Naive thymus-derived CD8-positive, alpha-beta T cell (primary cell): ENCODE results near the gene RELN. TPM values are rescaled to one million over a fixed set of nuclear protein-coding genes. Genes with fewer than 3 reads are reported as not detected.

Source experiments
- ATAC-seq, 2 donors: fragments of 150-1000 bp; cut with Tn5 transposase in 1 of 2; sonication (Bioruptor Pico), chemical (Tn5 transposase) in 1 of 2; 1 replicate in 1 of 2; 2 replicates in 1 of 2; pipeline ENCODE4 v1.10.0; 2021; ENCODE audit warnings: mild to moderate bottlenecking in 2 of 2, moderate library complexity in 2 of 2
- POLR2A ChIA-PET: fragments of 350-600 bp; sonication (Branson Sonifier 250); formaldehyde crosslinking; loops from one replicate; lab custom pipeline; 2021; ENCODE audit warnings: antibody characterized with exemption; lab: Charles Lee
- DNase-seq, 10 donors: peaks; one replicate each; pipeline versions ENCODE4 v3.0.0 to v3.0.0-alpha.2; 2020 to 2022
- H3K27ac Mint-ChIP-seq, 10 donors: one replicate each; pipeline ENCODE4 v1.8.0; 2020 to 2022; ENCODE audit warnings: mild to moderate bottlenecking in 10 of 10, mixed read lengths in 10 of 10, moderate library complexity in 4 of 10, inconsistent platforms in 1 of 10
- H3K27me3 Mint-ChIP-seq, 5 donors: one replicate each; pipeline ENCODE4 v1.8.0; 2021 to 2022; ENCODE audit warnings: mixed read lengths in 5 of 5
- H3K36me3 Mint-ChIP-seq, 3 donors: one replicate each; pipeline ENCODE4 v1.8.0; 2020 to 2022; ENCODE audit warnings: mixed read lengths in 3 of 3, mild to moderate bottlenecking in 2 of 3, inconsistent platforms in 1 of 3
- H3K4me1 Mint-ChIP-seq, 4 donors: one replicate each; pipeline ENCODE4 v1.8.0; 2021 to 2022; ENCODE audit warnings: mixed read lengths in 4 of 4
- H3K4me3 Mint-ChIP-seq, 10 donors: one replicate each; pipeline ENCODE4 v1.8.0; 2020 to 2022; ENCODE audit warnings: mild to moderate bottlenecking in 10 of 10, mixed read lengths in 10 of 10, moderate library complexity in 6 of 10, inconsistent platforms in 1 of 10
- H3K9me3 Mint-ChIP-seq, 9 donors: one replicate each; pipeline ENCODE4 v1.8.0; 2020 to 2022; ENCODE audit warnings: mixed read lengths in 9 of 9, mild to moderate bottlenecking in 3 of 9, inconsistent platforms in 1 of 9, moderate library complexity in 1 of 9
- polyA plus RNA-seq, 3 donors: library from polyadenylated mRNA; unstranded; fragments of 300-500 nt; fragmentation: Illumina TruSeq; gene quantifications; one replicate each; pipeline ENCODE4 v1.2.3, GENCODE V29; 2021
- total RNA-seq, 8 experiments: library from RNA in 2 of 8; stranded (reverse) in 2 of 8; gene quantifications; one replicate each; pipeline ENCODE4 v1.2.3 and lab custom pipeline; 2021 to 2026

Gene RELN
- total and polyA plus RNA-seq, 5 experiments from 2014 or later: not detected

GRCh38 chr7:104011829-104012228 lies 22.4 kb upstream of the RELN start:
- DNase-seq (no peak), ATAC-seq (no peak)
- H3K27ac Mint-ChIP-seq: no peak overlapping the region
- no peaks in the 10 kb centered on the region for H3K9me3 Mint-ChIP-seq
- no peaks in the 10 kb centered on the region for H3K36me3 Mint-ChIP-seq
- no peak overlapping the region for H3K4me3 Mint-ChIP-seq
- POLR2A ChIA-PET: no interaction called here
- peaks cover 0 to 11% (median 4%) of the 10 kb centered on the region in 5 donors for H3K27me3 Mint-ChIP-seq
- no peaks in the 10 kb centered on the region for H3K4me1 Mint-ChIP-seq

DNA sequence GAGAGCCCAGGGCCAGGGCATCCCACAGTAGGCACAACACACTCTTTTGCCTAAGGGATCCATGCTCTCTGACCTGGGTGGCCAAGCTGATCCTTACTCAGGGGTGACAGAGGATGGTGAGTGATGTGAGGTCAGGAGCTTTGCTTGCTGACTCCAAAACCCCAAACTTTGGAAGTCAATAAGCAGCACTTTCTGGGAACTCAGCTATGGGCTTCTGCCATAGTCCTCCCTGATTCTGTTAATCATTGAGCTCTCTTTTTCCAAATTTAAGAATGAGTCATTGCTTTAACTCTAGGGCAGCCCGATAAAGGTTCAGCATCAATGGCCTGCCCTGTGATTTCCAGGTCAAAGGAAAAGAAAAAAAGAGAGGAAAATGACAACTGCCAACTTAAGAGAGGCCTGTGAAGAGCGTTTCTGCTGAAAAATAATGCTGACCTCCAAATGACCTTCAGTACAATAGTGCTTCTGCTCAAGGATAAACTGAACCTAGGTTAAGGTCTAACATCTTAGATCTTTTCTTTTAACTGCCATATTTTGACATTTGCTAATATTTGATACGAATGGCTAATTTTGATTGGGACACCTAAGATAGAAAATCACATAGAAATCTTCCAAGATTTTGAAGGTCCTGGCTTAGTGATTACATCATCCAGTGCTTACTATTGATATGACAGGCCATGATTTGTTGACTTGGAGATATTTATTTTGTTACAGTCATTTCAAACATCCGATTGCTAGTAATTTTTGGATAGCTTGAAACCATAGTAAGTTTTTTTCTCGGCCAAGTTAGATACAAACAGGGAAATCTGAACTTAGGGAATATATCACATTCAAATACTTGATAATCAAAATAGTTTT lies 20.8 kb upstream of the RELN start:
- H3K27ac Mint-ChIP-seq: no peak overlapping the region
- POLR2A ChIA-PET: no interaction called here
- peaks cover 0 to 11% (median 3%) of the 10 kb centered on the region in 5 donors for H3K27me3 Mint-ChIP-seq
- H3K9me3 Mint-ChIP-seq: no peaks in the 10 kb centered on the region
- no peaks in the 10 kb centered on the region for H3K36me3 Mint-ChIP-seq
- no peak for DNase-seq
- H3K4me3 Mint-ChIP-seq: no peak overlapping the region
- no peaks in the 10 kb centered on the region for H3K4me1 Mint-ChIP-seq
- no peak for ATAC-seq

DNA sequence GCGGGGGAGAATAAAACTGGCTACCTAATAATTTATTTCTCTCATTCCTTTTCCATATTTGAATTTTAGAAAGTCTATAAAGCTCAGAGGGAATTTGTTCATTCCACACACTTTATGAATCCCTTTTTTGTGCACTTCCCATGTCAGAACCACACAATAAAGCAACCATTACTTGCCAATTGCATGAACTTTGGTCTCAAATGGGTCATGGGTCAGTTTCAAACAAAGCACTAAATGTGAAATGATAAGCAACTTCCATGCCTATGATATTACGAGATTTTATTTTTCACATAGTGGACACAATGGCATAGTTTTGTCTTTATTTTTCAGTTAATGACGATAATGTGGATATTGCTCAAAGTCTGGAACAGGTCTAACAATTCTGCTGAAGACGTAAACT lies 18.6 kb upstream of the RELN start:
- Mint-ChIP-seq H3K36me3 (no peaks in the 10 kb centered on the region), H3K27me3 (peaks cover 3 to 19% (median 4%) of the 10 kb centered on the region in 5 donors), H3K9me3 (no peaks in the 10 kb centered on the region), H3K4me3 (no peak overlapping the region), H3K27ac (no peak overlapping the region), H3K4me1 (no peaks in the 10 kb centered on the region)
- DNase-seq (no peak), ATAC-seq (no peak)
- POLR2A ChIA-PET: no interaction called here

DNA sequence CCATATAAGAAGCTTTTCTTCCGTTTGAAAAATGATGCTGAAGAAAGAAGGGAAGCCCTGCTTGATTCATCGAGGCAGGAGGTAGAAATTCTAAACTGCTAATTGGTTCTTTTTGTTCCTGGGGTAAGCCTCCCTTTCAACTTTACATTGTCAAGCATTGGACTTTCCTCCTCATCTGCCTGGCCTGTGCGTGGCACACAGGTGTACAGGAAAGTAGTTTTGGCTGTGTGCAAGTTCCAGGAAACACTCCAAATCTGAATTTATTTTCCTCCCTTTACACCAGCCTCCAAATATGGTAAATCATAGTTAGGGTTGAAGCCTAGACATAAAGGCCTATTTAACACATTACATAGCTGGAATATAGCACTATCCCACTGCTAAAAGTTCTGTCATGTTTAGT lies 18.2 kb upstream of the RELN start:
- POLR2A ChIA-PET: no interaction called here
- Mint-ChIP-seq H3K36me3 (no peaks in the 10 kb centered on the region), H3K27ac (no peak overlapping the region), H3K4me1 (no peaks in the 10 kb centered on the region), H3K27me3 (peaks cover 3 to 22% (median 7%) of the 10 kb centered on the region in 5 donors), H3K4me3 (no peak overlapping the region), H3K9me3 (no peaks in the 10 kb centered on the region)
- ATAC-seq (no peak), DNase-seq (no peak)

DNA sequence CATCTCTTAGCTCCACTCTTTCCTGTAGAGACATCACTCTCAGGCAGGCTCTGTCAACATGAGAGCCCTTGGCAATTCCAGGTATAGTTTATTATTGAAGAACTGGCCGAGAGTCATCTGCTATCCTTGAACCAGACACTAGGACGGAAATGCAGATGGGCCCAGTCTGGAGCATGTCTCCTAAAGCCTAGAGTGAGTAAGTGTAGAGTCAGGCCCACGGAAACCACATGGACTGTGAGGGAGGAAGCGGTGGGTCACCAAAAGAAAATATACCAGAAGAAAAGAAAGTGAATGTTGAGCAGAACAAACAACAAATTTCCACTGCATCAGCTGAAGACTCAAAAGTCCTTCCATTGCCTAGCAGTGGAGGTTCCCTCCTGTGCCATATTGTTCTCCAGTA lies 15.7 kb upstream of the RELN start:
- no peak overlapping the region for H3K4me3 Mint-ChIP-seq
- no peaks in the 10 kb centered on the region for H3K36me3 Mint-ChIP-seq
- no peaks in the 10 kb centered on the region for H3K9me3 Mint-ChIP-seq
- no peaks in the 10 kb centered on the region for H3K4me1 Mint-ChIP-seq
- H3K27ac Mint-ChIP-seq: no peak overlapping the region
- DNase-seq: no peak
- H3K27me3 Mint-ChIP-seq: peaks cover 3 to 12% (median 6%) of the 10 kb centered on the region in 5 donors
- no peak for ATAC-seq
- POLR2A ChIA-PET: no interaction called here

- Mint-ChIP-seq H3K27ac (no peak overlapping the region), H3K4me3 (no peak overlapping the region), H3K4me1 (no peaks in the 10 kb centered on the region), H3K9me3 (no peaks in the 10 kb centered on the region), H3K36me3 (no peaks in the 10 kb centered on the region), H3K27me3 (peaks cover 0 to 14% (median 2%) of the 10 kb centered on the region in 5 donors)
- POLR2A ChIA-PET: no interaction called here
- DNase-seq (no peak), ATAC-seq (no peak)
Measured at GRCh38 chr7:103996639-103997038, 7.2 kb upstream of the RELN start.

DNA sequence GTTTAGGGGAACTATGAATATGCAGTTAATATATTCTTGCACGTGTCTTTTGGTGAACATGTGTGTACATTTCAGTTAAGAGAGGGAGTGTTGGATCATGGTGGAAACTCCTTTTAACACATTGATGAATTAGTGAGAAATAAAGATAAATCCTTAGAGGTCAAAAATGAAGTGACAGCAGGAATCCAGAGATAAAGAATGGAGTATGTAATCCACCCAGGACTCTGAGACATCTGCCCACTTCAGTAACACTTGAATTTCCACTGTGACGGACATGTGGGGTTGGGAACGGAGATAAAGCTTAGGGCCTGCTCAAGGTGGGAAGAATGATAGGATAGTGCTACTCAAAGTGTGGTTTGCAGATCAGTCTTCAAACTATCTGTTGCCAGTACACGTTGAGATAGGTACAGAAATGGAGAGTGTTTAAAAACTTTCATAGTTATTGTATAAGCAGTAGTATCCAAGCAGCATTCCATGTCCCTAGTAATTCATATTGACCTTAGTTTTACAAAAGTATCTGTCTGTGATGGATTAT lies 6.6 kb upstream of the RELN start:
- Mint-ChIP-seq H3K9me3 (no peaks in the 10 kb centered on the region), H3K36me3 (no peaks in the 10 kb centered on the region), H3K27me3 (peaks cover 0 to 19% (median 7%) of the 10 kb centered on the region in 5 donors), H3K27ac (no peak overlapping the region), H3K4me3 (no peak overlapping the region), H3K4me1 (no peaks in the 10 kb centered on the region)
- no peak for ATAC-seq
- POLR2A ChIA-PET: no interaction called here
- no peak for DNase-seq

GRCh38 chr7:103995554-103995953 lies 6.1 kb upstream of the RELN start:
- POLR2A ChIA-PET: no interaction called here
- H3K4me1 Mint-ChIP-seq: peaks cover under 1 to 2% (median 1%) of the 10 kb centered on the region in 4 donors
- H3K27me3 Mint-ChIP-seq: peaks cover 4 to 24% (median 12%) of the 10 kb centered on the region in 5 donors
- no peak overlapping the region for H3K27ac Mint-ChIP-seq
- DNase-seq (no peak), ATAC-seq (no peak)
- H3K9me3 Mint-ChIP-seq: no peaks in the 10 kb centered on the region
- H3K4me3 Mint-ChIP-seq: no peak overlapping the region
- no peaks in the 10 kb centered on the region for H3K36me3 Mint-ChIP-seq

DNA sequence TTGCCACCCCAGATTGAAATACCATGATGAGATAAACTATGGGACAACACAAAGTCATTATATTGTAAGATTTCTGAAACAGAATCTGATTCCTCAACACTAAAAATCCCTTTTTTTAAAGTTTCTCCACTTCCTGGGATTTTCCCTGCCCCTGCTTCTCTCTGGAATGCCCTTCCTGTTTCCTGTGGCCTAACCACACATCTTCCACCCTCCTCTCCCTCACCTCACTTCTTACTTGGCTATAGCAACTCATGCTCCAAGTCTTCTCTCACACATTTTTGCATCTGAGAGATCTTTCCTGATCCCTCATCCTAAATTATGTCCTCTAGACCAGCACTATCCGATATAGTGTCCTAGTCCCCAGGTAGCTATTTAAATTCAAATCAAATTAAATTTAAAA lies 4.1 kb upstream of the RELN start:
- H3K36me3 Mint-ChIP-seq: no peaks in the 10 kb centered on the region
- peaks cover 0 to 5% (median 0%) of the 10 kb centered on the region in 9 donors for H3K9me3 Mint-ChIP-seq
- H3K4me1 Mint-ChIP-seq: peaks cover 6 to 10% (median 9%) of the 10 kb centered on the region in 4 donors
- POLR2A ChIA-PET: no interaction called here
- no peak overlapping the region for H3K27ac Mint-ChIP-seq
- DNase-seq (no peak), ATAC-seq (no peak)
- peaks cover 14 to 29% (median 19%) of the 10 kb centered on the region in 5 donors for H3K27me3 Mint-ChIP-seq
- no peak overlapping the region for H3K4me3 Mint-ChIP-seq

- no peak overlapping the region for H3K4me3 Mint-ChIP-seq
Measured at GRCh38 chr7:103991406-103991805, 1.9 kb upstream of the RELN start.

GRCh38 chr7:103990991-103991390 lies 1.5 kb upstream of the RELN start:
- H3K4me3 Mint-ChIP-seq: peak overlapping the region in 3 of 10 donors; percentile 59 to 75 (median 70)

More at GRCh38 chr7:103991406-103991805, 1.9 kb upstream of the RELN start:
- POLR2A ChIA-PET: no interaction called here
- Mint-ChIP-seq H3K27ac (no peak overlapping the region), H3K4me1 (peaks cover 8 to 13% (median 11%) of the 10 kb centered on the region in 4 donors), H3K36me3 (no peaks in the 10 kb centered on the region), H3K9me3 (peaks cover 0 to 5% (median 0%) of the 10 kb centered on the region in 9 donors), H3K27me3 (peaks cover 21 to 44% (median 31%) of the 10 kb centered on the region in 5 donors)
- ATAC-seq (no peak), DNase-seq (no peak)

GRCh38 chr7:103989785-103990767 lies 618 bp upstream of the RELN start:
- Mint-ChIP-seq H3K4me3 (peak overlapping the region; percentile 54 to 77 (median 66)), H3K9me3 (peaks cover 0 to 5% (median 0%) of the 10 kb centered on the region in 9 donors), H3K27ac (no peak overlapping the region), H3K27me3 (peaks cover 21 to 46% (median 31%) of the 10 kb centered on the region in 5 donors), H3K36me3 (no peaks in the 10 kb centered on the region), H3K4me1 (peaks cover 8 to 13% (median 11%) of the 10 kb centered on the region in 4 donors)
- ATAC-seq (no peak), DNase-seq (no peak)
- POLR2A ChIA-PET: no interaction called here

More at GRCh38 chr7:103990991-103991390, 1.5 kb upstream of the RELN start:
- Mint-ChIP-seq H3K9me3 (peaks cover 0 to 5% (median 0%) of the 10 kb centered on the region in 9 donors), H3K36me3 (no peaks in the 10 kb centered on the region), H3K27me3 (peaks cover 21 to 44% (median 31%) of the 10 kb centered on the region in 5 donors), H3K4me1 (peaks cover 8 to 13% (median 11%) of the 10 kb centered on the region in 4 donors), H3K27ac (no peak overlapping the region)
- no peak for DNase-seq
- ATAC-seq: no peak
- POLR2A ChIA-PET: no interaction called here
